SU-DHL-6 (cell line): ENCODE measurements around the gene NPAS3.

Experiments
- H2AFZ ChIP-seq: fragments of 200-600 bp; sonication (generic); 2 replicates; pipeline ENCODE4 v1.6.1; 2014; ENCODE audit warnings: low read depth, mild to moderate bottlenecking, moderate library complexity, mixed read lengths, antibody characterized with exemption, low read length; ENCODE audit not compliant: severe bottlenecking
- H3F3A ChIP-seq: fragments of 200-600 bp; shearing (Covaris generic); 2 replicates; pipeline ENCODE4 v1.6.0; 2016; ENCODE audit warnings: antibody characterized with exemption, mild to moderate bottlenecking; ENCODE audit not compliant: insufficient read depth
- H3K27ac ChIP-seq: fragments of 200-600 bp; sonication (generic); 2 replicates; pipeline ENCODE4 v1.5.1; 2016; ENCODE audit warnings: low read depth, mild to moderate bottlenecking, low read length, moderate library complexity, mixed read lengths
- H3K27me3 ChIP-seq: fragments of 200-600 bp; sonication (generic), shearing (Covaris generic); 2 replicates; pipeline ENCODE4 v1.6.0; 2014; ENCODE audit warnings: mild to moderate bottlenecking, low read length
- H3K36me3 ChIP-seq: fragments of 200-600 bp; sonication (generic); 2 replicates; pipeline ENCODE4 v1.6.1; 2014; ENCODE audit warnings: mild to moderate bottlenecking, low read length, mixed read lengths
- H3K4me2 ChIP-seq: fragments of 300-600, 200-600 bp; shearing (Covaris generic), sonication (generic); 2 replicates; pipeline ENCODE4 v1.6.0; 2014; ENCODE audit warnings: low read length, low read depth, mild to moderate bottlenecking; ENCODE audit not compliant: poor library complexity, severe bottlenecking
- H3K4me3 ChIP-seq: fragments of 200-600 bp; sonication (generic); 2 replicates; pipeline ENCODE4 v1.5.1; 2014; ENCODE audit warnings: antibody characterized with exemption, low read length, mild to moderate bottlenecking, mixed read lengths; ENCODE audit not compliant: insufficient read depth, poor library complexity, severe bottlenecking
- H3K79me2 ChIP-seq: fragments of 200-600 bp; sonication (generic); 2 replicates; pipeline ENCODE4 v1.6.1; 2014; ENCODE audit warnings: mild to moderate bottlenecking, low read length, moderate library complexity; ENCODE audit not compliant: insufficient read depth
- H3K9ac ChIP-seq: fragments of 200-600 bp; sonication (generic); 2 replicates; pipeline ENCODE4 v1.7.0; 2014; ENCODE audit warnings: mild to moderate bottlenecking, low read length
- H3K9me2 ChIP-seq: fragments of 200-600 bp; sonication (generic); replicated peaks from 2 replicates; pipeline ENCODE4 v1.6.1; 2014; ENCODE audit warnings: low read length; ENCODE audit not compliant: insufficient read depth
- H3K9me3 ChIP-seq: fragments of 200-600 bp; sonication (generic); 2 replicates; pipeline ENCODE4 v1.6.1; 2014; ENCODE audit warnings: low read length, mixed read lengths; ENCODE audit not compliant: insufficient read depth
- H4K20me1 ChIP-seq: fragments of 200-600 bp; sonication (generic); 2 replicates; pipeline ENCODE4 v1.6.1; 2014; ENCODE audit warnings: low read depth, mild to moderate bottlenecking, antibody characterized with exemption, low read length, moderate library complexity, mixed read lengths
- EZH2phosphoT487 ChIP-seq: fragments of 200-600 bp; sonication (generic), shearing (Covaris generic); conservative IDR thresholded peaks from 2 replicates; pipeline ENCODE4 v1.6.1; 2018; ENCODE audit warnings: mild to moderate bottlenecking, antibody characterized with exemption, low read length, moderate library complexity, mixed read lengths
- TF ChIP-seq, protein P1 (sequence below): fragments of 200-600 bp; sonication (generic); IDR thresholded peaks from one replicate; pipeline ENCODE4 v1.5.1; 2017; ENCODE audit warnings: antibody characterized with exemption, mild to moderate bottlenecking, low read length, moderate library complexity; ENCODE audit not compliant: insufficient read depth, poor library complexity, severe bottlenecking

The NPAS3 gene

DNA sequence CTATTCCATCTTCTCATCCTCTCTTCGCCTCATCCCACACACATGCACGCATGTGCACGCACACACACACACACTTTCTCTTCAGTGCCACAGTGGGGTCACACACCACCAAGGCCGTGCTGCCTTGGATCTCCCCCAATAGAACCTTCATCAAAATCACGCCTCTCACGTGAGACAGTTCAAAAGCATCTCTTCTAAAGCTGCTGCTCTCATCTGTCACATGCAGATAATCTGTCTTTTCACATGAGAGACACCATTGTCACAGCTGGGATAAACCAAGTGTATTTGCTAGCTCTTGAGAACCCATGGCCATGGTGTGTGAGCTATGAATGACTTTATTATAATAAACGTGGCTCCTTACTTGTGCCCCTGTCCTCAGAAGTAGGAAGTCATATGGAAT, 793.5 kb downstream of the NPAS3 start:
- no peaks in the 10 kb centered on the region for H3K36me3 ChIP-seq
- H3K27me3 ChIP-seq, result no peaks in the 10 kb centered on the region
- H3F3A ChIP-seq, result no peaks in the 10 kb centered on the region
- no peak overlapping the region for H3K4me3 ChIP-seq
- TF ChIP-seq EZH2phosphoT487, result no peak
- TF ChIP-seq, protein P1, sequence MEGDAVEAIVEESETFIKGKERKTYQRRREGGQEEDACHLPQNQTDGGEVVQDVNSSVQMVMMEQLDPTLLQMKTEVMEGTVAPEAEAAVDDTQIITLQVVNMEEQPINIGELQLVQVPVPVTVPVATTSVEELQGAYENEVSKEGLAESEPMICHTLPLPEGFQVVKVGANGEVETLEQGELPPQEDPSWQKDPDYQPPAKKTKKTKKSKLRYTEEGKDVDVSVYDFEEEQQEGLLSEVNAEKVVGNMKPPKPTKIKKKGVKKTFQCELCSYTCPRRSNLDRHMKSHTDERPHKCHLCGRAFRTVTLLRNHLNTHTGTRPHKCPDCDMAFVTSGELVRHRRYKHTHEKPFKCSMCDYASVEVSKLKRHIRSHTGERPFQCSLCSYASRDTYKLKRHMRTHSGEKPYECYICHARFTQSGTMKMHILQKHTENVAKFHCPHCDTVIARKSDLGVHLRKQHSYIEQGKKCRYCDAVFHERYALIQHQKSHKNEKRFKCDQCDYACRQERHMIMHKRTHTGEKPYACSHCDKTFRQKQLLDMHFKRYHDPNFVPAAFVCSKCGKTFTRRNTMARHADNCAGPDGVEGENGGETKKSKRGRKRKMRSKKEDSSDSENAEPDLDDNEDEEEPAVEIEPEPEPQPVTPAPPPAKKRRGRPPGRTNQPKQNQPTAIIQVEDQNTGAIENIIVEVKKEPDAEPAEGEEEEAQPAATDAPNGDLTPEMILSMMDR, result no peak
- H3K27ac ChIP-seq, result no peak overlapping the region
- H3K79me2 ChIP-seq, result no peaks in the 10 kb centered on the region
- H4K20me1 ChIP-seq, result no peaks in the 10 kb centered on the region
- no peaks in the 10 kb centered on the region for H3K9me3 ChIP-seq
- H3K9ac ChIP-seq, result no peak overlapping the region
- no peak overlapping the region for H3K4me2 ChIP-seq
- H2AFZ ChIP-seq, result no peak overlapping the region
- no peaks in the 10 kb centered on the region for H3K9me2 ChIP-seq

DNA sequence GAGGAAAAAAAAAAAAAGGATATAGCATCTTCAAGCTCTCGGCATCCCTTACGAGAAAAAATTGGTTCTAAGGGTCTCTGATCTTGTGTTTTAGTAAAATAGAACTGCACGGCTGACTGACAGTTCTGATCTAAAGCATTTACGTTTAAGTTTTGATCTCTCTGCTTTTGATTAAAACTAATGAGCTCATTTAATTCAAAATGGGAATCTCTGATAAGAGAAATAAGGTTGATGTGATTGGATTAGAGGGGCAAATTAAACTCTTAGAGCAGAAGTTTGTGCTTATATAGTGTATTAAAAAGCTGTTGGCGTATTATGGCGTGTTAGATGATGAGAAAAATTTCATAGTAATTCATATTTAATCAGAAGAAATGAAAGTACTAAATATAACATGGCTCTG, 794.6 kb downstream of the NPAS3 start:
- H3K27ac ChIP-seq, result no peak overlapping the region
- H3K4me3 ChIP-seq, result no peak overlapping the region
- no peaks in the 10 kb centered on the region for H3F3A ChIP-seq
- H3K9ac ChIP-seq, result no peak overlapping the region
- no peaks in the 10 kb centered on the region for H4K20me1 ChIP-seq
- no peaks in the 10 kb centered on the region for H3K27me3 ChIP-seq
- H2AFZ ChIP-seq, result no peak overlapping the region
- no peaks in the 10 kb centered on the region for H3K36me3 ChIP-seq
- H3K4me2 ChIP-seq, result no peak overlapping the region
- H3K79me2 ChIP-seq, result no peaks in the 10 kb centered on the region
- no peaks in the 10 kb centered on the region for H3K9me3 ChIP-seq
- TF ChIP-seq EZH2phosphoT487, result no peak
- TF ChIP-seq, protein P1, result no peak
- H3K9me2 ChIP-seq, result no peaks in the 10 kb centered on the region

DNA sequence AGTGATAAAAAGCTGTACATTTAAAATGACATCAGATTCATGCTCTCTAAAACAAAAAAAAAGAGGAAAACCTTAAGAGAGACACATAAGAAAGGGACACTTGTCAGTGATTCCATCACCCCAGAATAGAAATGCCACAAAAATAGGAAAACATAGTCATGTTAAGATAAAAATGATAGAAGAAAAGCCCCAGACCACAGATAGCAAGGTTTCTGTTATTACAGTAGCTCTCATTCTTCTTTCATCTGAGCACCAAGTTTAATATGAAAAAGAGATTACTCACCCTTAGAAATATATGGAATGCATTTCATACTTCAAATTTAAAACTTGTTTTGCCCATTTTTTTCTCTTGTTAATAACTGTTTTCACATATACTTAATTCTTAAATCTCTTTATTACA, 795.0 kb downstream of the NPAS3 start:
- Histone ChIP-seq H3K79me2 (no peaks in the 10 kb centered on the region), H3K4me3 (no peak overlapping the region), H2AFZ (no peak overlapping the region), H3K9me2 (no peaks in the 10 kb centered on the region), H4K20me1 (no peaks in the 10 kb centered on the region), H3K9ac (no peak overlapping the region), H3K27me3 (no peaks in the 10 kb centered on the region), H3K4me2 (no peak overlapping the region), H3K27ac (no peak overlapping the region), H3K9me3 (no peaks in the 10 kb centered on the region), H3K36me3 (no peaks in the 10 kb centered on the region), H3F3A (no peaks in the 10 kb centered on the region)
- no peak for TF ChIP-seq EZH2phosphoT487
- TF ChIP-seq, protein P1, result no peak
